ENCODE results near the gene ASXL2.

DNA sequence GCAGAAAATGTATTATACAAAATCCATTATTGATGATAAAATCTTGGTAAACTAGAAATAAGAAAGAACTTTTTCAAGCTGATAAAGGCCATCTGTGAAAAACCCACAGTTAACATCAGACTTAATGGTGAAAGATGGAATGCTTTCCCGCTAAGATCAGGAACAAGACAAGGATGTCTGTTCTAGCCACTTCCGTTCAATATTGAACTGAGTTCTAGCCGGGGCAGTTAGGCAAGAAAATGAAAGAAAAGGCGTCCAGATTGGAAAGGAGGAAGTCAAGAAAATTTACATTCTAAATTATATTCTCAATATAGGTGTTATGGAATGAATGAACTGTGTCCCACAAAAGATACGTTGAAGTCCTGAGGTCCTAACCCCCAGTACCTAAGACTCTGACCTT lies 165.8 kb downstream of the ASXL2 start:
- TF ChIP-seq EZH2 (IDR thresholded peaks at IDR 0.05; ENCODE audit: borderline replicate concordance, insufficient read depth, low read length, poor library complexity, severe bottlenecking) (no peak), EP300 (conservative IDR thresholded peaks at IDR 0.05; ENCODE audit: poor library complexity, severe bottlenecking) (no peak), POLR2AphosphoS5 (IDR thresholded peaks at IDR 0.05) (no peak), SMC3 (conservative IDR thresholded peaks at IDR 0.05; ENCODE audit: poor library complexity) (no peak), MXI1 (conservative IDR thresholded peaks at IDR 0.05; ENCODE audit: poor library complexity, severe bottlenecking) (no peak), TAF1 (IDR thresholded peaks at IDR 0.05; ENCODE audit: low read depth) (no peak), RAD21 (conservative IDR thresholded peaks at IDR 0.05) (no peak)
- TF ChIP-seq, protein P1, sequence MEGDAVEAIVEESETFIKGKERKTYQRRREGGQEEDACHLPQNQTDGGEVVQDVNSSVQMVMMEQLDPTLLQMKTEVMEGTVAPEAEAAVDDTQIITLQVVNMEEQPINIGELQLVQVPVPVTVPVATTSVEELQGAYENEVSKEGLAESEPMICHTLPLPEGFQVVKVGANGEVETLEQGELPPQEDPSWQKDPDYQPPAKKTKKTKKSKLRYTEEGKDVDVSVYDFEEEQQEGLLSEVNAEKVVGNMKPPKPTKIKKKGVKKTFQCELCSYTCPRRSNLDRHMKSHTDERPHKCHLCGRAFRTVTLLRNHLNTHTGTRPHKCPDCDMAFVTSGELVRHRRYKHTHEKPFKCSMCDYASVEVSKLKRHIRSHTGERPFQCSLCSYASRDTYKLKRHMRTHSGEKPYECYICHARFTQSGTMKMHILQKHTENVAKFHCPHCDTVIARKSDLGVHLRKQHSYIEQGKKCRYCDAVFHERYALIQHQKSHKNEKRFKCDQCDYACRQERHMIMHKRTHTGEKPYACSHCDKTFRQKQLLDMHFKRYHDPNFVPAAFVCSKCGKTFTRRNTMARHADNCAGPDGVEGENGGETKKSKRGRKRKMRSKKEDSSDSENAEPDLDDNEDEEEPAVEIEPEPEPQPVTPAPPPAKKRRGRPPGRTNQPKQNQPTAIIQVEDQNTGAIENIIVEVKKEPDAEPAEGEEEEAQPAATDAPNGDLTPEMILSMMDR (IDR thresholded peaks at IDR 0.05; ENCODE audit: poor library complexity, severe bottlenecking) = no peak
- TF ChIP-seq, protein P2, sequence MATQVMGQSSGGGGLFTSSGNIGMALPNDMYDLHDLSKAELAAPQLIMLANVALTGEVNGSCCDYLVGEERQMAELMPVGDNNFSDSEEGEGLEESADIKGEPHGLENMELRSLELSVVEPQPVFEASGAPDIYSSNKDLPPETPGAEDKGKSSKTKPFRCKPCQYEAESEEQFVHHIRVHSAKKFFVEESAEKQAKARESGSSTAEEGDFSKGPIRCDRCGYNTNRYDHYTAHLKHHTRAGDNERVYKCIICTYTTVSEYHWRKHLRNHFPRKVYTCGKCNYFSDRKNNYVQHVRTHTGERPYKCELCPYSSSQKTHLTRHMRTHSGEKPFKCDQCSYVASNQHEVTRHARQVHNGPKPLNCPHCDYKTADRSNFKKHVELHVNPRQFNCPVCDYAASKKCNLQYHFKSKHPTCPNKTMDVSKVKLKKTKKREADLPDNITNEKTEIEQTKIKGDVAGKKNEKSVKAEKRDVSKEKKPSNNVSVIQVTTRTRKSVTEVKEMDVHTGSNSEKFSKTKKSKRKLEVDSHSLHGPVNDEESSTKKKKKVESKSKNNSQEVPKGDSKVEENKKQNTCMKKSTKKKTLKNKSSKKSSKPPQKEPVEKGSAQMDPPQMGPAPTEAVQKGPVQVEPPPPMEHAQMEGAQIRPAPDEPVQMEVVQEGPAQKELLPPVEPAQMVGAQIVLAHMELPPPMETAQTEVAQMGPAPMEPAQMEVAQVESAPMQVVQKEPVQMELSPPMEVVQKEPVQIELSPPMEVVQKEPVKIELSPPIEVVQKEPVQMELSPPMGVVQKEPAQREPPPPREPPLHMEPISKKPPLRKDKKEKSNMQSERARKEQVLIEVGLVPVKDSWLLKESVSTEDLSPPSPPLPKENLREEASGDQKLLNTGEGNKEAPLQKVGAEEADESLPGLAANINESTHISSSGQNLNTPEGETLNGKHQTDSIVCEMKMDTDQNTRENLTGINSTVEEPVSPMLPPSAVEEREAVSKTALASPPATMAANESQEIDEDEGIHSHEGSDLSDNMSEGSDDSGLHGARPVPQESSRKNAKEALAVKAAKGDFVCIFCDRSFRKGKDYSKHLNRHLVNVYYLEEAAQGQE (IDR thresholded peaks at IDR 0.05; ENCODE audit: borderline replicate concordance) = no peak

All from neural cell (in vitro differentiated cells).